ENCODE results near the gene CLDND2. TPM values are rescaled to one million over a fixed set of nuclear protein-coding genes. Genes with fewer than 3 reads are reported as not detected.
"Not testable (repeated sequence)": the region's sequence is repeated elsewhere in the genome, so short reads cannot be mapped to it uniquely, and the experiment has no call there.

Gene CLDND2, protein sequence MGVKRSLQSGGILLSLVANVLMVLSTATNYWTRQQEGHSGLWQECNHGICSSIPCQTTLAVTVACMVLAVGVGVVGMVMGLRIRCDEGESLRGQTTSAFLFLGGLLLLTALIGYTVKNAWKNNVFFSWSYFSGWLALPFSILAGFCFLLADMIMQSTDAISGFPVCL
- total RNA-seq, result 1 to 10 TPM; 3.8 to 6.4 (median 5.3) TPM

DNA sequence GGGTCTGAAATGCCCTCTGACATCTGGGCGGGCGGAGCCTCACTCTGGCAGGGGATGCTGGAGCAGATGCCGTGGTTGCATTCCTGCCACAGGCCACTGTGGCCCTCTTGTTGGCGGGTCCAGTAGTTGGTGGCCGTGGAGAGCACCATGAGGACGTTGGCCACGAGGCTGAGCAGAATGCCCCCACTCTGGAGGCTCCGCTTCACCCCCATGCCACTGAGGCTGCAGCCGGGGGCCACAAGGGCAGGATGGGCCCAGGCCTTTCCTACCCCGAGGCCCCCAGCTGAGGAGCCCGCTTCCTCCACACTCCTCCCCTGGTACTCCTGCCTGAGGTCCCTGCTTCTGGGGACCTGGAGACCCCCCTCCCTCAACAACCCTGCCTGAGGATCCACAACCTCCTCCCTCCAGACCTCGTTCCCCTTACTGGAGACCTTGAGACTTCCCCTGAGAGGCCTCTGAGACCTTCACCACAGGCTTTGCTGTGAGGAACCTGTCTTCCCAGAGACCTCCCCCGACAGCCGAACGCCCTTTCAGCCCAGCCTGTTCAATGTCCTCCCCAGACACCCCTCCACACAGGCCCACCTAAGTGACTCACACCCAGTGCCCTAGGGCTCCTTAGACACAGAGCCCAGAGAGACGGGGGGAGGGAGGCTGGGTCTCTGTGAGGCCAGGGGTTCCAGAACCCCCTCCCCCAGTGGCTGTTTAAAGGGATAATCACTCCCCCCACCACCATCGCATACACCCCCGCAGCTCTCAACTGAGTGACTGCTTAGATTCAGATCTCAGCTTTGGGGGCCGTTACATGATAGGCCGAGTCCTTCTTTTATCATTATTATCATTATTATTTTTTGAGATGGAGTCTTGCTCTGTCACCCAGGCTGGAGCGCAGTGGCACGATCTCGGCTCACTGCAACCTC is at the start of gene CLDND2:
Gene CLDND2 (minus strand): TSS at position 638 of the 917 bp plus-strand sequence. CDS start 426 bp downstream, at position 212.
- DNase-seq (peak; percentile 12), ATAC-seq (no peak)
- Mint-ChIP-seq H3K4me1 (ENCODE audit: low read depth) (peaks cover 70% of the 10 kb centered on the region), H3K9me3 (no peaks in the 10 kb centered on the region), H3K27me3 (ENCODE audit: low read depth) (no peaks in the 10 kb centered on the region), H3K36me3 (ENCODE audit: insufficient read depth) (no peaks in the 10 kb centered on the region), H3K4me3 (peak within 1 kb of the TSS; percentile 98)

DNA sequence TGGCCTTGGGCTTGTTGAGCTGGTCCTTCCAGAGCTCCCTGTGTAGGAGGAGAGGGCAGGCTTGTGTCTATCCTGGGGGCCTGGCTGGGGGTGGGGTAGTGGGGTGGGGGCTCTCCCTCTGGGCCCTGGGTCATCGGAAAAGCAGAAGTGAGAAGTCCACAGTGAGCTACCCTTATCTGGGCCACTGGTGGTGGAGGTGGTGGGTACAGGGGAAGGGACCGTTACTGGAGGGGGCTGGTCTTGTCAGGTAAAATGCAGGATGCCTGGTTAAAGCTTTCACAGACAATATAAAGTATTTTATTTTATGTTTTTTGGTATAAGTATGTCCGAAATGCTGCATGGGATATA is 49.0 kb upstream of the CLDND2 start:
- Mint-ChIP-seq H3K36me3 (ENCODE audit: insufficient read depth) (no peaks in the 10 kb centered on the region), H3K4me3 (no peak overlapping the region), H3K4me1 (ENCODE audit: low read depth) (peaks cover 11% of the 10 kb centered on the region), H3K27me3 (ENCODE audit: low read depth) (peaks cover 20% of the 10 kb centered on the region), H3K9me3 (no peaks in the 10 kb centered on the region)
- ATAC-seq (no peak), DNase-seq (no peak)

DNA sequence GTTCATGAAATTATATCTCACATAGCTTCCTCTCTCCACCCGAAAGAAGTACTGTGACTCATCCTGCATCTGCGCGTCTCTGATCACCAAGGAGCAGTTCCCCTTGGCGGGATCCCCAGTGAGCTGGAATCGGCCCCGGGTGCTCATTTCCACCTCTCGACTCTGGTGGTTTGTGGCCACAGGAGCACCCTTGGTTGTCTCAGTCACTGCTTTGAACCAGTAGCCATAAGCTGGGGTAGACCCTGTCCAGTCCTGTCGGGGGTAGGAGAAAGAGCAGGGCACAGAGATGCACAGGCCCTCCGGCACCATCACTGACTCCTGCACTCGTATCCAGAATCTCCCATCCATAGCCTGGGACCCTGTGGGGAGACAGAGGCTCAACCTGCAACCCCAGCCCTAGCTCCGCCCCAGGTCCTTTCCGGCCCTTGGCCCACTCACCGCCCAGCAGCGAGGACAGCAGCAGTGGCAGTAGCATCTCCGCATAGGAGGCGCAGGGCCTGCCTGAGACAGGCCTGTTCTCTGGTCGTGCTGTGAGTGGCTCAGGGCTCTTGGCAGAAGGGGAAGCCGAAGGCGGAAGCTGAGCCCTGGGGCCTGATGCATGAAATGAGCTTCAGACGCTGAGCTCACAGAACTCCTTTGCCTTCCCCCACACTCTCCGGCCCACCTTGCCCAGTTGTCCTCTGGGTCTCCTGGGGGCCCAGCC is 48.5 kb upstream of the CLDND2 start, which contains the start of gene SIGLEC10:
Gene SIGLEC10 (minus strand): TSS at position 536 of the 703 bp plus-strand sequence. CDS start 61 bp downstream, at position 475.
- Mint-ChIP-seq H3K9me3 (no peaks in the 10 kb centered on the region), H3K36me3 (ENCODE audit: insufficient read depth) (no peaks in the 10 kb centered on the region), H3K4me3 (peak within 1 kb of the TSS; percentile 38), H3K4me1 (ENCODE audit: low read depth) (peaks cover 11% of the 10 kb centered on the region), H3K27me3 (ENCODE audit: low read depth) (peaks cover 20% of the 10 kb centered on the region)
- DNase-seq (no peak), ATAC-seq (peak; percentile 58 to 68)

- ATAC-seq; H3K9me3 Mint-ChIP-seq; H3K4me3 Mint-ChIP-seq; H3K36me3 Mint-ChIP-seq (ENCODE audit: insufficient read depth); H3K4me1 Mint-ChIP-seq (ENCODE audit: low read depth); DNase-seq: not testable (repeated sequence)
- peaks cover 20% of the 10 kb centered on the region for H3K27me3 Mint-ChIP-seq (ENCODE audit: low read depth)
Measured at GRCh38 chr19:51416422-51416821, 47.6 kb upstream of the CLDND2 start.

- no peak for ATAC-seq
- DNase-seq, result no peak
- no peak overlapping the region for H3K4me3 Mint-ChIP-seq
- H3K9me3 Mint-ChIP-seq, result no peaks in the 10 kb centered on the region
- H3K4me1 Mint-ChIP-seq (ENCODE audit: low read depth), result peaks cover 10% of the 10 kb centered on the region
- peaks cover 23% of the 10 kb centered on the region for H3K27me3 Mint-ChIP-seq (ENCODE audit: low read depth)
- H3K36me3 Mint-ChIP-seq (ENCODE audit: insufficient read depth), result no peaks in the 10 kb centered on the region
Measured at GRCh38 chr19:51415187-51415586, 46.4 kb upstream of the CLDND2 start.

DNA sequence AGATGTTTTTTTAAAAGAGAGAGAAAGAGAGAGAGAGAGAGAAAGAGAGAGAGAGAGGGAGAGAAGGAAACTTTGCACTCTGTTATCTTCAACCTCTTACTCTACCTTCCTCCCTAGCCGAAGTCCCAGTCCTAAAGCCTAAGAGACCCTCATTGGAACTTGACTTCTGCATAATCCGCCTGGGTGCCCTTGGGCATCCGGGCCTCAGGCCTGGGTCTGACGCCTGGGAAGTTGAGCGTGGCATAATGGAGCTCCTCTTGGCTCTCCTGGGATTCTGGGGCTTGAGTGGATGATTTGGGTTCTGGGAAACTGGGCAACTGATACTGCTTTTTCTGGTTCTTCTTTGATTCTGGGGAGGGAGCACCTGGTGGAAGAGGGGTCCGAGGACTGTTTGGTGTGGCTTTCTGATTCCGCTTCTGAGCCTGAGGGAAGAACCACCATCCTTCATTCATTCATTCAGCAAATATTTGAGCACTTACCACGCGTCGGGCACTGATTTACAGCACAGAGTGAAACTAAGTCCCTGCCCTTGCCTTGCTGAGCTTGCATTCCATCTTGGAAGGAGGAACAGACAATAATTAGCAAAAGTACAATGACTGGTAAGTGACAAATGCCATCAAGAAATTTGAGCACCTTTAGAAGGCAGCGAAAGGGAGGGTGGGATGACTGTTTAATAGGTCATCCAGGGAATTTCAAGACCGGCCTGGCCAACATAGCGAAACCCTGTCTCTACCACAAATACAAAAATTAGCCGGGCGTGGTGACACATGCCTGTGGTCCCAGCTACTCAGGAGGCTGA is 42.3 kb upstream of the CLDND2 start:
- Mint-ChIP-seq H3K4me1 (ENCODE audit: low read depth) (peaks cover 8% of the 10 kb centered on the region), H3K4me3 (no peak overlapping the region), H3K9me3 (no peaks in the 10 kb centered on the region), H3K27me3 (ENCODE audit: low read depth) (peaks cover 14% of the 10 kb centered on the region), H3K36me3 (ENCODE audit: insufficient read depth) (no peaks in the 10 kb centered on the region)
- no peak for ATAC-seq
- no peak for DNase-seq

- ATAC-seq (peak; percentile 61 to 66), DNase-seq (no peak)
- Mint-ChIP-seq H3K9me3 (peaks cover 7% of the 10 kb centered on the region), H3K36me3 (ENCODE audit: insufficient read depth) (peaks cover 2% of the 10 kb centered on the region), H3K27me3 (ENCODE audit: low read depth) (peaks cover 13% of the 10 kb centered on the region), H3K4me1 (ENCODE audit: low read depth) (peaks cover 8% of the 10 kb centered on the region), H3K4me3 (no peak overlapping the region)
Measured at GRCh38 chr19:51407511-51408131, 38.8 kb upstream of the CLDND2 start.

DNA sequence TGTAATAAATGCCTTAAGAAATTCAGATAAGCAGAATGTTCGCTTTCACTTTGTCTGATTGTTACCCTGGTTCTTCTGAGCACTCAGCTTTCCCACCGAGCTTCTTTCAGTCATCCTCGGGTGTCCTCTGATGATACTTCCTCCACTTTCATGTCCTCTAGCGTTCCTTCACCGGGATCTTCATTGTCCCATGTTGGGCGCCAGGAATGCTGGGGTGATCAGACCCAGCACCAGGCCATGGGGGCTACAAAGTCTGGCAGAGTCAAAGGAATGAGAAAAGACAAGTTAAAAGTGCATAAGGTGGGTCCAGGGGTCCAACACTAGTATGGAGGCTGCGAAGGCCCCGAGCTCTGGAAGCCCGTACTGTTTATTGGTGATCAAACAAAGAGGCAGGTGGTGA is 33.3 kb upstream of the CLDND2 start:
- Mint-ChIP-seq H3K4me1 (ENCODE audit: low read depth) (peaks cover 4% of the 10 kb centered on the region), H3K36me3 (ENCODE audit: insufficient read depth) (peaks cover 2% of the 10 kb centered on the region), H3K27me3 (ENCODE audit: low read depth) (peaks cover 5% of the 10 kb centered on the region), H3K4me3 (no peak overlapping the region), H3K9me3 (peaks cover 15% of the 10 kb centered on the region)
- ATAC-seq (no peak), DNase-seq (no peak)

GRCh38 chr19:51399936-51400335 is 31.1 kb upstream of the CLDND2 start:
- not testable (repeated sequence) for H3K4me3 Mint-ChIP-seq; ATAC-seq; H3K36me3 Mint-ChIP-seq (ENCODE audit: insufficient read depth); H3K27me3 Mint-ChIP-seq (ENCODE audit: low read depth); DNase-seq
- peaks cover 15% of the 10 kb centered on the region for H3K9me3 Mint-ChIP-seq
- peaks cover 13% of the 10 kb centered on the region for H3K4me1 Mint-ChIP-seq (ENCODE audit: low read depth)

GRCh38 chr19:51399231-51399630 is 30.4 kb upstream of the CLDND2 start:
- peaks cover 2% of the 10 kb centered on the region for H3K27me3 Mint-ChIP-seq (ENCODE audit: low read depth)
- peaks cover 15% of the 10 kb centered on the region for H3K9me3 Mint-ChIP-seq
- H3K4me3 Mint-ChIP-seq, result no peak overlapping the region
- DNase-seq, result no peak
- no peak for ATAC-seq
- H3K36me3 Mint-ChIP-seq (ENCODE audit: insufficient read depth), result peaks cover 2% of the 10 kb centered on the region
- H3K4me1 Mint-ChIP-seq (ENCODE audit: low read depth), result peaks cover 20% of the 10 kb centered on the region

GRCh38 chr19:51398096-51398704 is 29.4 kb upstream of the CLDND2 start:
- DNase-seq (no peak), ATAC-seq (no peak)
- peaks cover 12% of the 10 kb centered on the region for H3K9me3 Mint-ChIP-seq
- H3K27me3 Mint-ChIP-seq (ENCODE audit: low read depth), result peaks cover under 1% of the 10 kb centered on the region
- no peaks in the 10 kb centered on the region for H3K36me3 Mint-ChIP-seq (ENCODE audit: insufficient read depth)
- H3K4me1 Mint-ChIP-seq (ENCODE audit: low read depth), result peaks cover 25% of the 10 kb centered on the region
- H3K4me3 Mint-ChIP-seq, result no peak overlapping the region

GRCh38 chr19:51397453-51397852 is 28.6 kb upstream of the CLDND2 start:
- DNase-seq; H3K27me3 Mint-ChIP-seq (ENCODE audit: low read depth); ATAC-seq; H3K4me3 Mint-ChIP-seq; H3K36me3 Mint-ChIP-seq (ENCODE audit: insufficient read depth); H3K9me3 Mint-ChIP-seq: not testable (repeated sequence)
- peaks cover 30% of the 10 kb centered on the region for H3K4me1 Mint-ChIP-seq (ENCODE audit: low read depth)

- H3K27me3 Mint-ChIP-seq (ENCODE audit: low read depth), result no peaks in the 10 kb centered on the region
- H3K4me1 Mint-ChIP-seq (ENCODE audit: low read depth), result peaks cover 35% of the 10 kb centered on the region
- H3K4me3 Mint-ChIP-seq, result no peak overlapping the region
- H3K9me3 Mint-ChIP-seq, result no peaks in the 10 kb centered on the region
- H3K36me3 Mint-ChIP-seq (ENCODE audit: insufficient read depth), result no peaks in the 10 kb centered on the region
- DNase-seq (no peak), ATAC-seq (no peak)
Measured at GRCh38 chr19:51396175-51396574, 27.4 kb upstream of the CLDND2 start.
